ENCODE results near the gene KRTAP25-1.

GRCh38 chr21:30320215-30320614, 30.9 kb upstream of the KRTAP25-1 start, which contains the start of gene KRTAP26-1:
- no peak for TF ChIP-seq POLR2AphosphoS5 (IDR thresholded peaks at IDR 0.05)
- TF ChIP-seq, protein P1, sequence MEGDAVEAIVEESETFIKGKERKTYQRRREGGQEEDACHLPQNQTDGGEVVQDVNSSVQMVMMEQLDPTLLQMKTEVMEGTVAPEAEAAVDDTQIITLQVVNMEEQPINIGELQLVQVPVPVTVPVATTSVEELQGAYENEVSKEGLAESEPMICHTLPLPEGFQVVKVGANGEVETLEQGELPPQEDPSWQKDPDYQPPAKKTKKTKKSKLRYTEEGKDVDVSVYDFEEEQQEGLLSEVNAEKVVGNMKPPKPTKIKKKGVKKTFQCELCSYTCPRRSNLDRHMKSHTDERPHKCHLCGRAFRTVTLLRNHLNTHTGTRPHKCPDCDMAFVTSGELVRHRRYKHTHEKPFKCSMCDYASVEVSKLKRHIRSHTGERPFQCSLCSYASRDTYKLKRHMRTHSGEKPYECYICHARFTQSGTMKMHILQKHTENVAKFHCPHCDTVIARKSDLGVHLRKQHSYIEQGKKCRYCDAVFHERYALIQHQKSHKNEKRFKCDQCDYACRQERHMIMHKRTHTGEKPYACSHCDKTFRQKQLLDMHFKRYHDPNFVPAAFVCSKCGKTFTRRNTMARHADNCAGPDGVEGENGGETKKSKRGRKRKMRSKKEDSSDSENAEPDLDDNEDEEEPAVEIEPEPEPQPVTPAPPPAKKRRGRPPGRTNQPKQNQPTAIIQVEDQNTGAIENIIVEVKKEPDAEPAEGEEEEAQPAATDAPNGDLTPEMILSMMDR (IDR thresholded peaks at IDR 0.05) = no peak
- no peak for TF ChIP-seq POLR2A (IDR thresholded peaks at IDR 0.05)
- TF ChIP-seq EP300 (IDR thresholded peaks at IDR 0.05) = no peak

All from gastroesophageal sphincter (tissue), 3 donors.